Ectodermal cell (in vitro differentiated cells): ENCODE data around the gene DENND6A. TPM values are rescaled to one million over a fixed set of nuclear protein-coding genes. Genes with fewer than 3 reads are reported as not detected.

Source experiments
- H3K27ac ChIP-seq: 2 replicates; pipeline ENCODE4 v1.7.0; 2013; ENCODE audit warnings: mild to moderate bottlenecking, low read depth, low read length; ENCODE audit not compliant: insufficient read depth, poor library complexity, severe bottlenecking
- H3K27me3 ChIP-seq: 2 replicates; pipeline ENCODE4 v1.7.0; 2013; ENCODE audit warnings: mild to moderate bottlenecking, low read length; ENCODE audit not compliant: insufficient read depth, control insufficient read depth, poor library complexity, severe bottlenecking
- H3K36me3 ChIP-seq: one replicate; pipeline ENCODE4 v1.7.0; 2013; ENCODE audit warnings: low read length; ENCODE audit not compliant: control insufficient read depth, insufficient read depth
- H3K4me1 ChIP-seq: one replicate; pipeline ENCODE4 v1.7.0; 2013; ENCODE audit warnings: low read length; ENCODE audit not compliant: control insufficient read depth, insufficient read depth
- H3K4me3 ChIP-seq: 2 replicates; pipeline ENCODE4 v1.7.0; 2013; ENCODE audit warnings: low read depth, low read length, control low read depth; ENCODE audit not compliant: insufficient read depth
- H3K9me3 ChIP-seq: 2 replicates; pipeline ENCODE4 v1.7.0; 2013; ENCODE audit warnings: mild to moderate bottlenecking, low read length, moderate library complexity; ENCODE audit not compliant: control insufficient read depth
- WGBS, 2 experiments: methylation state at CpG; one replicate each; pipeline ENCODE4 v1.1.7; 2013; ENCODE audit warnings: missing lambda C conversion rate in 2 of 2; 5-methylcytosine and 5-hydroxymethylcytosine counted together
- polyA plus RNA-seq, 4 experiments: library from polyadenylated mRNA; stranded (reverse); fragments of 50-300 nt; gene quantifications; one replicate each; pipeline ENCODE4 v1.2.3, GENCODE V29; 2013

The DENND6A gene, protein sequence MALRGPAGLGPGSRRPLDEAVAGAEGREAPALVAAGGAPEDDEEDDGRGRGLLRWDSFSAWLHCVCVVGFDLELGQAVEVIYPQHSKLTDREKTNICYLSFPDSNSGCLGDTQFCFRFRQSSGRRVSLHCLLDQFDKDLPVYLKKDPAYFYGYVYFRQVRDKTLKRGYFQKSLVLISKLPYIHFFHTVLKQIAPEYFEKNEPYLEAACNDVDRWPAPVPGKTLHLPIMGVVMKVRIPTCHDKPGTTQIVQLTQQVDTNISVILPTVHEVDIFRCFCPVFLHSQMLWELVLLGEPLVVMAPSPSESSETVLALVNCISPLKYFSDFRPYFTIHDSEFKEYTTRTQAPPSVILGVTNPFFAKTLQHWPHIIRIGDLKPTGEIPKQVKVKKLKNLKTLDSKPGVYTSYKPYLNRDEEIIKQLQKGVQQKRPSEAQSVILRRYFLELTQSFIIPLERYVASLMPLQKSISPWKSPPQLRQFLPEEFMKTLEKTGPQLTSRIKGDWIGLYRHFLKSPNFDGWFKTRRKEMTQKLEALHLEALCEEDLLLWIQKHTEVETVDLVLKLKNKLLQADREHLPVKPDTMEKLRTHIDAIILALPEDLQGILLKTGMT
- polyA plus RNA-seq (2013, experiment 1 of 4): 20.8 TPM
- polyA plus RNA-seq (2013, experiment 2 of 4): 21.1 TPM
- 20.8 TPM for polyA plus RNA-seq (2013, experiment 3 of 4)
- 17.6 TPM for polyA plus RNA-seq (2013, experiment 4 of 4)

DNA sequence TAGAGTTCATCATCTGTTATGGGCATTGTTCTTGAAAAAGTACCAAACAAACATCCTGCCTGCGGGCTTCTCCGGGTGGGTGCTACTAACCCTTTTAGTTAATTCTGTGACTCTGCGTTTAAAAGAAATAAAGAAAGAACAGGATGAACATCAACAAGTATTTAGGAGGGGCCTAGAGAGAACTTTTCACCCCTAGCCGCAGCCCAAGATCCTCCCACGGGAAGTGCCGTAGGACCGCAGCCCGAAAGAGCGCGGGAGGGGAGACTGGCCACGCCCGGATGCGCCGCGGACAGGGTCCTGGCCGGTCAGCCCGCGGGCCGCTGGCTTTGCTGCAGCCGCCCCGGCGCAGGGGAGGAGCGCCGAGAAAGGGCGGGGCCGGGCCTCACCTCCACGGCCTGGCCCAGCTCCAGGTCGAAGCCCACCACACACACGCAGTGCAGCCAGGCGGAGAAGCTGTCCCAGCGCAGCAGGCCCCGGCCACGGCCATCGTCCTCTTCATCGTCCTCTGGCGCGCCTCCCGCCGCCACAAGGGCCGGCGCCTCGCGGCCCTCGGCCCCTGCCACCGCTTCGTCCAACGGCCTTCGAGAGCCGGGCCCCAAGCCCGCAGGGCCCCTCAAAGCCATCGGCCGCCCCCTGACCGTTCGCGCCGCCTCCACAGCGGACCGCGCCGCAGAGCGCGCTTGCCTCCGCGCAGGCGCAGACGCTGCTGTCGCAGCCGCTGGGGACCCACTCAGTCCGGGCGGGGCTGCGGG, at the start of gene DENND6A:
Gene DENND6A, minus strand, starts transcription at position 682 of the 752 bp plus-strand sequence. Its CDS starts 59 bp downstream, at position 623.
- H3K4me3 ChIP-seq: peak within 1 kb of the TSS; percentile 80

GRCh38 chr3:57740027-57740426, 47.1 kb upstream of the DENND6A start:
- no peak overlapping the region for H3K4me3 ChIP-seq
- no peaks in the 10 kb centered on the region for H3K27me3 ChIP-seq
- no peaks in the 10 kb centered on the region for H3K9me3 ChIP-seq
- H3K36me3 ChIP-seq: no peaks in the 10 kb centered on the region
- H3K4me1 ChIP-seq: no peaks in the 10 kb centered on the region
- 87 to 100% methylated on average over 2 to 5 of the region's 5 CpGs for WGBS, 2 experiments
- no peak overlapping the region for H3K27ac ChIP-seq

More for the DNA sequence above, at the start of gene DENND6A:
- no peaks in the 10 kb centered on the region for H3K27me3 ChIP-seq
- WGBS, 2 experiments: 0 to 1% methylated on average over 71 of the region's 71 CpGs
- no peaks in the 10 kb centered on the region for H3K9me3 ChIP-seq
- peaks cover 5% of the 10 kb centered on the region for H3K4me1 ChIP-seq
- no peaks in the 10 kb centered on the region for H3K36me3 ChIP-seq
- peak within 1 kb of the TSS; percentile 97 for H3K27ac ChIP-seq

DNA sequence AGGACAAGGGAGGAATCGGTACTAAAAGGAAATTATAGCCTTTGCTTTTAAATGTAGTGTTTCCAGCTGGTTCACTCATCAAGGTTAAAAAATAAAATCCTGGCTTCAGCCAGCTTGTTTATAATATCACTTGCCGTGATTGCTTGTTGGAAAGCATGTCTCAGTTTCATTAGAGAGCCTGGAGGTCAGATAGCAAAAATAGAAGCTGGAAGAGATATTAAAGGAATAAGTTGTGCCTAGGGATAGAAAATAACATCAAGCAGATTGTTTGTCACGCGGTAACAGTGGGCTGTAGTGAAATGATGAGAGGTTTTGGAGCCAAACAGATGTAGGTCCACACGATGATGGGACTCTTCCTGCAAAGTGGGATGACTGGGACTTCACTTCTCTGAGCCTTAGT, 45.5 kb upstream of the DENND6A start:
- WGBS, 2 experiments: 89 to 93% methylated on average over 5 of the region's 5 CpGs
- H3K27ac ChIP-seq: no peak overlapping the region
- H3K4me3 ChIP-seq: no peak overlapping the region
- H3K9me3 ChIP-seq: no peaks in the 10 kb centered on the region
- no peaks in the 10 kb centered on the region for H3K4me1 ChIP-seq
- H3K36me3 ChIP-seq: no peaks in the 10 kb centered on the region
- no peaks in the 10 kb centered on the region for H3K27me3 ChIP-seq

GRCh38 chr3:57737840-57738239, 45.0 kb upstream of the DENND6A start:
- Histone ChIP-seq H3K4me1 (no peaks in the 10 kb centered on the region), H3K9me3 (no peaks in the 10 kb centered on the region), H3K4me3 (no peak overlapping the region), H3K27ac (no peak overlapping the region), H3K36me3 (no peaks in the 10 kb centered on the region), H3K27me3 (no peaks in the 10 kb centered on the region)
- 91 to 95% methylated on average over 6 to 7 of the region's 7 CpGs for WGBS, 2 experiments

GRCh38 chr3:57735405-57735804, 42.5 kb upstream of the DENND6A start:
- no peaks in the 10 kb centered on the region for H3K36me3 ChIP-seq
- H3K4me3 ChIP-seq: no peak overlapping the region
- H3K9me3 ChIP-seq: no peaks in the 10 kb centered on the region
- no peaks in the 10 kb centered on the region for H3K27me3 ChIP-seq
- H3K27ac ChIP-seq: no peak overlapping the region
- no peaks in the 10 kb centered on the region for H3K4me1 ChIP-seq
- 67 to 87% methylated on average over 1 of the region's 2 CpGs for WGBS, 2 experiments

- Histone ChIP-seq H3K27me3 (no peaks in the 10 kb centered on the region), H3K36me3 (no peaks in the 10 kb centered on the region), H3K27ac (no peak overlapping the region), H3K4me1 (no peaks in the 10 kb centered on the region), H3K9me3 (no peaks in the 10 kb centered on the region), H3K4me3 (no peak overlapping the region)
- 87 to 89% methylated on average over 2 of the region's 2 CpGs for WGBS, 2 experiments
Measured at GRCh38 chr3:57733790-57734189, 40.9 kb upstream of the DENND6A start.

- Histone ChIP-seq H3K27me3 (no peaks in the 10 kb centered on the region), H3K27ac (no peak overlapping the region), H3K36me3 (no peaks in the 10 kb centered on the region), H3K9me3 (no peaks in the 10 kb centered on the region), H3K4me3 (no peak overlapping the region), H3K4me1 (no peaks in the 10 kb centered on the region)
- WGBS, 2 experiments: 94 to 100% methylated on average over 1 of the region's 1 CpG
Measured at GRCh38 chr3:57731311-57731710, 38.4 kb upstream of the DENND6A start.

- Histone ChIP-seq H3K27ac (no peak overlapping the region), H3K27me3 (no peaks in the 10 kb centered on the region), H3K36me3 (no peaks in the 10 kb centered on the region), H3K4me3 (no peak overlapping the region), H3K9me3 (no peaks in the 10 kb centered on the region), H3K4me1 (no peaks in the 10 kb centered on the region)
- 93 to 100% methylated on average over 2 of the region's 3 CpGs for WGBS, 2 experiments
Measured at GRCh38 chr3:57730682-57731081, 37.8 kb upstream of the DENND6A start.

- Histone ChIP-seq H3K36me3 (no peaks in the 10 kb centered on the region), H3K4me3 (no peak overlapping the region), H3K9me3 (no peaks in the 10 kb centered on the region), H3K27ac (no peak overlapping the region), H3K4me1 (no peaks in the 10 kb centered on the region), H3K27me3 (no peaks in the 10 kb centered on the region)
- WGBS, 2 experiments: 94 to 95% methylated on average over 11 of the region's 11 CpGs
Measured at GRCh38 chr3:57729334-57730045, 36.6 kb upstream of the DENND6A start.
